Measurements from ENCODE around the gene TBX1. TPM values are rescaled to one million over a fixed set of nuclear protein-coding genes. Genes with fewer than 3 reads are reported as not detected.

The TBX1 gene
- total RNA-seq, 1 experiment from 2014 or later, result 3.9 TPM

DNA sequence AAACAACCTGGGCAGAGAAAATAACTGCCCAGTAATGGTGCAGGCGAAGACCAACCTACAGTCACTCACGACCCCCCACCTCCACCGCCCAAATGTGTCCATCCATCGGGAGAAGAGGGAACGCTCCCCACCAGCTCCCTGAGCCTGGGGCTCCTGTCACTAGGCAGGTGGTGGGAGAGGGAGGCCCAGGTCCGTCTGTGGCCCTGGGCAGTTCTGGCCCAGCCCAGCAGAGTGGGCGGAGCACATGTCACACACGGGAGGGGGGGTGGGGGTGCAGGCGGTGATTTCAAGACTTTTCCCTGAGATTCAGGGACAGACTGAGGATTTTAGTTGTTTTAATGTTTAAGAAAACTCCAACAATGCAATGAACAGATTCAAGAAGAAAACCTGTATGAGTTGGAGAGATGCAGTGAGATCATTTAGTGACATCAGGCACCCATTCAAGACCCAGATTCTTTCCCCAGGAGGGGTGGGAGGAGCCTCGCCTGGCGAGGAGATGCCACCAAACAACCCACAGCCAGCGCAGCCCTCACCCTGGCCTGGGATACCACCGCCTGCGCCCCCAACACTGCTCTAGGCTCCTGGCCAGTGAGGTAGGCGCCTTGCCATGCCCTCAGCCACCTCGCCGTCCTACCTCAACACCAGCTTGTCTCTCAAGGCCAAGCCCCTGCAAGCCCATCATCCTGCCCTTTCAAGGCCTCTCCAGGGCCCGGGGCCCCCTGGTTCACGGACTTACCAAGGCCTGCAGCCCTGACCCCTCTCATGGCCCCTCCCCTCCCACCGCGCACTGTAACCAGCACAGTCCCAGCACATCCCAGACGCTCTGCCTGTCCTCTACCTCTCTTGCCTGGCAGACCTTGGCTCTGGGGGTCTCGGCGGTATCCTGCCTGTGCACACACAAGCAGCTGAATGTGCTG, 36.8 kb downstream of the TBX1 start:
- H3K4me1 ChIP-seq (ENCODE audit: control insufficient read depth in 1 of 2, insufficient read depth in 2 of 2, low read length in 2 of 2), result peaks cover 0 to 4% of the 10 kb centered on the region in 2 experiments; a peak in 1 of 4 replicates
- H4K20me1 ChIP-seq (ENCODE audit: insufficient read depth), result no peaks in the 10 kb centered on the region
- CTCF ChIA-PET, result no interaction called here
- H3K4me2 ChIP-seq (ENCODE audit: low read length), result no peak overlapping the region
- TF ChIP-seq CEBPB (IDR thresholded peaks at IDR 0.05; ENCODE audit: low read depth) (no peak), ELF1 (IDR thresholded peaks at IDR 0.05; ENCODE audit: borderline replicate concordance, low read depth) (no peak), FOSL1 (IDR thresholded peaks at IDR 0.05; ENCODE audit: low read depth) (no peak), CBX3 (IDR thresholded peaks at IDR 0.05; ENCODE audit: low read depth) (no peak), ZNF274 (IDR thresholded peaks at IDR 0.05; ENCODE audit: low read depth, low read length) (no peak), TCF7L2 (IDR thresholded peaks at IDR 0.05; ENCODE audit: borderline replicate concordance, extremely low read depth, insufficient read depth, insufficient read length) (no peak), EZH2 (IDR thresholded peaks at IDR 0.05) (no peak), SP1 (IDR thresholded peaks at IDR 0.05; ENCODE audit: low read depth) (no peak), SIN3A (IDR thresholded peaks at IDR 0.05; ENCODE audit: low read depth) (no peak), ZFX (IDR thresholded peaks at IDR 0.05) (no peak), EGR1 (IDR thresholded peaks at IDR 0.05; ENCODE audit: low read depth) (no peak), YY1 (IDR thresholded peaks at IDR 0.05; ENCODE audit: extremely low read depth, insufficient replicate concordance, low read depth, low read length) (no peak)
- TF ChIP-seq, protein P1, sequence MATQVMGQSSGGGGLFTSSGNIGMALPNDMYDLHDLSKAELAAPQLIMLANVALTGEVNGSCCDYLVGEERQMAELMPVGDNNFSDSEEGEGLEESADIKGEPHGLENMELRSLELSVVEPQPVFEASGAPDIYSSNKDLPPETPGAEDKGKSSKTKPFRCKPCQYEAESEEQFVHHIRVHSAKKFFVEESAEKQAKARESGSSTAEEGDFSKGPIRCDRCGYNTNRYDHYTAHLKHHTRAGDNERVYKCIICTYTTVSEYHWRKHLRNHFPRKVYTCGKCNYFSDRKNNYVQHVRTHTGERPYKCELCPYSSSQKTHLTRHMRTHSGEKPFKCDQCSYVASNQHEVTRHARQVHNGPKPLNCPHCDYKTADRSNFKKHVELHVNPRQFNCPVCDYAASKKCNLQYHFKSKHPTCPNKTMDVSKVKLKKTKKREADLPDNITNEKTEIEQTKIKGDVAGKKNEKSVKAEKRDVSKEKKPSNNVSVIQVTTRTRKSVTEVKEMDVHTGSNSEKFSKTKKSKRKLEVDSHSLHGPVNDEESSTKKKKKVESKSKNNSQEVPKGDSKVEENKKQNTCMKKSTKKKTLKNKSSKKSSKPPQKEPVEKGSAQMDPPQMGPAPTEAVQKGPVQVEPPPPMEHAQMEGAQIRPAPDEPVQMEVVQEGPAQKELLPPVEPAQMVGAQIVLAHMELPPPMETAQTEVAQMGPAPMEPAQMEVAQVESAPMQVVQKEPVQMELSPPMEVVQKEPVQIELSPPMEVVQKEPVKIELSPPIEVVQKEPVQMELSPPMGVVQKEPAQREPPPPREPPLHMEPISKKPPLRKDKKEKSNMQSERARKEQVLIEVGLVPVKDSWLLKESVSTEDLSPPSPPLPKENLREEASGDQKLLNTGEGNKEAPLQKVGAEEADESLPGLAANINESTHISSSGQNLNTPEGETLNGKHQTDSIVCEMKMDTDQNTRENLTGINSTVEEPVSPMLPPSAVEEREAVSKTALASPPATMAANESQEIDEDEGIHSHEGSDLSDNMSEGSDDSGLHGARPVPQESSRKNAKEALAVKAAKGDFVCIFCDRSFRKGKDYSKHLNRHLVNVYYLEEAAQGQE (IDR thresholded peaks at IDR 0.05; ENCODE audit: low read depth), result no peak
- TF ChIP-seq, protein P2, sequence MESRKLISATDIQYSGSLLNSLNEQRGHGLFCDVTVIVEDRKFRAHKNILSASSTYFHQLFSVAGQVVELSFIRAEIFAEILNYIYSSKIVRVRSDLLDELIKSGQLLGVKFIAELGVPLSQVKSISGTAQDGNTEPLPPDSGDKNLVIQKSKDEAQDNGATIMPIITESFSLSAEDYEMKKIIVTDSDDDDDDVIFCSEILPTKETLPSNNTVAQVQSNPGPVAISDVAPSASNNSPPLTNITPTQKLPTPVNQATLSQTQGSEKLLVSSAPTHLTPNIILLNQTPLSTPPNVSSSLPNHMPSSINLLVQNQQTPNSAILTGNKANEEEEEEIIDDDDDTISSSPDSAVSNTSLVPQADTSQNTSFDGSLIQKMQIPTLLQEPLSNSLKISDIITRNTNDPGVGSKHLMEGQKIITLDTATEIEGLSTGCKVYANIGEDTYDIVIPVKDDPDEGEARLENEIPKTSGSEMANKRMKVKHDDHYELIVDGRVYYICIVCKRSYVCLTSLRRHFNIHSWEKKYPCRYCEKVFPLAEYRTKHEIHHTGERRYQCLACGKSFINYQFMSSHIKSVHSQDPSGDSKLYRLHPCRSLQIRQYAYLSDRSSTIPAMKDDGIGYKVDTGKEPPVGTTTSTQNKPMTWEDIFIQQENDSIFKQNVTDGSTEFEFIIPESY (IDR thresholded peaks at IDR 0.05; ENCODE audit: extremely low read depth, insufficient replicate concordance, low read length), result no peak
- TF ChIP-seq, protein P3, sequence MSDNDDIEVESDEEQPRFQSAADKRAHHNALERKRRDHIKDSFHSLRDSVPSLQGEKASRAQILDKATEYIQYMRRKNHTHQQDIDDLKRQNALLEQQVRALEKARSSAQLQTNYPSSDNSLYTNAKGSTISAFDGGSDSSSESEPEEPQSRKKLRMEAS (IDR thresholded peaks at IDR 0.05), result no peak
- TF ChIP-seq, protein P4, sequence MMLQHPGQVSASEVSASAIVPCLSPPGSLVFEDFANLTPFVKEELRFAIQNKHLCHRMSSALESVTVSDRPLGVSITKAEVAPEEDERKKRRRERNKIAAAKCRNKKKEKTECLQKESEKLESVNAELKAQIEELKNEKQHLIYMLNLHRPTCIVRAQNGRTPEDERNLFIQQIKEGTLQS (IDR thresholded peaks at IDR 0.05), result no peak
- TF ChIP-seq, protein P5, sequence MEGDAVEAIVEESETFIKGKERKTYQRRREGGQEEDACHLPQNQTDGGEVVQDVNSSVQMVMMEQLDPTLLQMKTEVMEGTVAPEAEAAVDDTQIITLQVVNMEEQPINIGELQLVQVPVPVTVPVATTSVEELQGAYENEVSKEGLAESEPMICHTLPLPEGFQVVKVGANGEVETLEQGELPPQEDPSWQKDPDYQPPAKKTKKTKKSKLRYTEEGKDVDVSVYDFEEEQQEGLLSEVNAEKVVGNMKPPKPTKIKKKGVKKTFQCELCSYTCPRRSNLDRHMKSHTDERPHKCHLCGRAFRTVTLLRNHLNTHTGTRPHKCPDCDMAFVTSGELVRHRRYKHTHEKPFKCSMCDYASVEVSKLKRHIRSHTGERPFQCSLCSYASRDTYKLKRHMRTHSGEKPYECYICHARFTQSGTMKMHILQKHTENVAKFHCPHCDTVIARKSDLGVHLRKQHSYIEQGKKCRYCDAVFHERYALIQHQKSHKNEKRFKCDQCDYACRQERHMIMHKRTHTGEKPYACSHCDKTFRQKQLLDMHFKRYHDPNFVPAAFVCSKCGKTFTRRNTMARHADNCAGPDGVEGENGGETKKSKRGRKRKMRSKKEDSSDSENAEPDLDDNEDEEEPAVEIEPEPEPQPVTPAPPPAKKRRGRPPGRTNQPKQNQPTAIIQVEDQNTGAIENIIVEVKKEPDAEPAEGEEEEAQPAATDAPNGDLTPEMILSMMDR (IDR thresholded peaks at IDR 0.05 in 2 of 3, conservative IDR thresholded peaks at IDR 0.05 in 1 of 3; ENCODE audit: borderline replicate concordance in 1 of 3, insufficient read depth in 1 of 3, low read depth in 2 of 3, low read length in 2 of 3), result no peak
- H3K4me3 ChIP-seq (replicated peaks in 1 of 2; ENCODE audit: low read depth in 1 of 2, low read length in 2 of 2), result no peak overlapping the region
- H3K9me3 ChIP-seq (ENCODE audit: control insufficient read depth in 1 of 2, insufficient read depth in 1 of 2, low read depth in 1 of 2, low read length in 2 of 2), result no peaks in the 10 kb centered on the region
- POLR2A ChIA-PET, result no interaction called here
- H3K9me2 ChIP-seq (ENCODE audit: insufficient read depth), result no peaks in the 10 kb centered on the region
- intact Hi-C loops (cut with micrococcal nuclease), result no loop called here
- RAD21 ChIA-PET (ENCODE audit: low non-redundant PET in 1 of 2, low total read pairs in 2 of 2, uncharacterized antibody in 2 of 2, unreplicated experiment in 2 of 2), result no interaction called here
- H3K36me3 ChIP-seq (ENCODE audit: control insufficient read depth in 1 of 2, insufficient read depth in 2 of 2, low read length in 2 of 2), result no peaks in the 10 kb centered on the region
- no peak for ATAC-seq
- no peak overlapping the region for H3K27ac ChIP-seq (ENCODE audit: low read depth, low read length)
- H3K27me3 ChIP-seq (ENCODE audit: insufficient read depth, low read length), result no peaks in the 10 kb centered on the region
- DNase-seq (ENCODE audit: low read depth, low spot score), result no peak
- no peak overlapping the region for H2AFZ ChIP-seq (ENCODE audit: low read depth, low read length, poor library complexity, severe bottlenecking)
- H3K9ac ChIP-seq (ENCODE audit: low read length), result no peak overlapping the region
- BruUV-seq (replicated peaks), result no TSS peak
- H3K79me2 ChIP-seq (ENCODE audit: insufficient read depth, low read length), result no peaks in the 10 kb centered on the region

All from HCT116 (cell line).